AG09319 (cell line): Measurements from ENCODE around the gene REPS1.
"Not testable (repeated sequence)": the region's sequence is repeated elsewhere in the genome, so short reads cannot be mapped to it uniquely, and the experiment has no call there.

Experiments
- DNase-seq: peaks from one replicate; pipeline ENCODE4 v3.0.0-alpha.2; 2010; ENCODE audit warnings: low read depth; ENCODE audit errors: extremely low read depth
- CTCF ChIP-seq: IDR thresholded peaks from 2 replicates; pipeline ENCODE4 v1.5.1; 2011; ENCODE audit warnings: low read depth, mild to moderate bottlenecking, inconsistent platforms, low read length, moderate library complexity

Gene REPS1

GRCh38 chr6:138999949-139000725, 12.1 kb upstream of the REPS1 start:
- DNase-seq: no peak
- no peak for TF ChIP-seq CTCF

- no peak for TF ChIP-seq CTCF
- DNase-seq: no peak
Measured at GRCh38 chr6:138997136-138997535, 9.1 kb upstream of the REPS1 start.

GRCh38 chr6:138996524-138996923, 8.5 kb upstream of the REPS1 start:
- DNase-seq: no peak
- no peak for TF ChIP-seq CTCF

GRCh38 chr6:138993410-138993809, 5.4 kb upstream of the REPS1 start:
- not testable (repeated sequence) for DNase-seq

- not testable (repeated sequence) for DNase-seq
Measured at GRCh38 chr6:138992965-138993364, 4.9 kb upstream of the REPS1 start.

- no peak for DNase-seq
- TF ChIP-seq CTCF: no peak
Measured at GRCh38 chr6:138991206-138991605, 3.2 kb upstream of the REPS1 start.

GRCh38 chr6:138989098-138989983, 1.3 kb upstream of the REPS1 start:
- TF ChIP-seq CTCF: no peak
- DNase-seq: no peak

GRCh38 chr6:138988469-138988834, 399 bp upstream of the REPS1 start:
- no peak for DNase-seq
- no peak for TF ChIP-seq CTCF
